Measurements from ENCODE around the gene MPHOSPH9.

The MPHOSPH9 gene

GRCh38 chr12:123142921-123143735 is 89.8 kb downstream of the MPHOSPH9 start:
- TF ChIP-seq CTCF (IDR thresholded peaks at IDR 0.05; ENCODE audit: low read depth, low read length), result no peak
- no peak for DNase-seq (ENCODE audit: low read depth in 2 of 2)
- H3K4me3 ChIP-seq (replicated peaks in 1 of 2; ENCODE audit: low read depth in 2 of 2, low read length in 2 of 2), result no peak overlapping the region

GRCh38 chr12:123142518-123142840 is 90.5 kb downstream of the MPHOSPH9 start:
- TF ChIP-seq CTCF (IDR thresholded peaks at IDR 0.05; ENCODE audit: low read depth, low read length), result no peak
- no peak for DNase-seq (ENCODE audit: low read depth in 2 of 2)

DNA sequence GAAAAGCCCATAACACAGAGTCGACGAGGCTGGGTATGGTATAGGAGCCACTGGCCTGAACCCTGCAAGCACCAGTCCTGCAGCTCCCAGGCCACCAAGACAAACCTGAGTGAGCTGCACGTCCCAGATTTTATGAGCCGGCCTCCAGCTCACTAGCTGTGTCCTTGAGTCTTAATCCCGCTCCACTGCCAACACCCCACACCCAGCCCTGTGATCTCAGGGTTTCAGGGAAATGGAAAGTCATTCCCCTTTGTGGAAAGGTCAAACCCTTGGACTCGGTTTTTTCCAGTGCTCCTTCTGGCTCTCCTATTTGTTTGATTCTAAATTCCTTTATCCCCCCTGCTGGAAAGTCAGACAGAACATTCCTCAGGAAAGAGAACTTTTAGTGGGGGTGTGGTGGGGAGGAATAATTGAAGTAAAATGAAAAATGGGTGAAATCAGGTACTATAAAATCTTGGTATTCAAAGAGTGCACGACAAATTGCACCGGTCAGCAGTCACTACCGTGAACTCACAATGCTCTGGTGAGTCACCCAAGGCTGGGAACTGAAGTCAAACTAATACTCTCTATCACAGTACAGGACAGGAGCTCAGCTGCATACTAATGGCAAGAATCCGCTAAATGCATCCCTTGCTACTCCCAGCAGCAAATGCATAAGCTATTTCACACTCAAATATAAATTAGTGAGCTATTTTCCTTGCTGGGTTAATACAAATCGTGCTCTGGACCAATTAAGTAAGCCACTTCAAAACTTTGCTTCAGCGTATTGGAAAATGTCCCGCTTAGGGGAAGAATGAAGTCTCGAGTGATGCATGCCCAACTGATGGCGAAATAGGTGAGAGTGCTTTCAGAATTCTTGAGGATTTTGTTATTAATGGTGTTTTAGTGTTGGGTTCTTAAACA is 91.1 kb downstream of the MPHOSPH9 start:
- peak; percentile 76 to 78 for DNase-seq (ENCODE audit: low read depth in 2 of 2)
- H3K4me3 ChIP-seq (replicated peaks in 1 of 2; ENCODE audit: low read depth in 2 of 2, low read length in 2 of 2), result no peak overlapping the region
- TF ChIP-seq CTCF (IDR thresholded peaks at IDR 0.05; ENCODE audit: low read depth, low read length), result no peak

More at GRCh38 chr12:123142518-123142840, 90.5 kb downstream of the MPHOSPH9 start:
- no peak overlapping the region for H3K4me3 ChIP-seq (replicated peaks in 1 of 2; ENCODE audit: low read depth in 2 of 2, low read length in 2 of 2)

- H3K4me3 ChIP-seq (replicated peaks in 1 of 2; ENCODE audit: low read depth in 2 of 2, low read length in 2 of 2), result no peak overlapping the region
- no peak for TF ChIP-seq CTCF (IDR thresholded peaks at IDR 0.05; ENCODE audit: low read depth, low read length)
- DNase-seq (ENCODE audit: low read depth in 2 of 2), result no peak
These were observed 92.0 kb downstream of the MPHOSPH9 start for GRCh38 chr12:123140676-123141614.

GRCh38 chr12:123139926-123140675 is 92.8 kb downstream of the MPHOSPH9 start:
- peak; percentile 44 to 61 for DNase-seq (ENCODE audit: low read depth in 2 of 2)
- no peak overlapping the region for H3K4me3 ChIP-seq (replicated peaks in 1 of 2; ENCODE audit: low read depth in 2 of 2, low read length in 2 of 2)
- no peak for TF ChIP-seq CTCF (IDR thresholded peaks at IDR 0.05; ENCODE audit: low read depth, low read length)

Data from cardiac fibroblast (primary cell).